H9 (cell line): ENCODE measurements around the gene POLE2. TPM values are rescaled to one million over a fixed set of nuclear protein-coding genes. Genes with fewer than 3 reads are reported as not detected.

Experiments used
- DNase-seq: peaks from one replicate; pipeline ENCODE4 v3.0.0-alpha.2; 2017
- H2AFZ ChIP-seq: one replicate; pipeline ENCODE4 v1.6.1; 2013; ENCODE audit warnings: mild to moderate bottlenecking, low read length, control low read depth, moderate library complexity
- H2AK5ac ChIP-seq: 2 replicates; pipeline ENCODE4 v1.6.1; 2013; ENCODE audit warnings: low read length, control low read depth, mixed read lengths; ENCODE audit not compliant: insufficient read length
- H2BK120ac ChIP-seq: one replicate; pipeline ENCODE4 v1.6.1; 2013; ENCODE audit warnings: low read depth, mild to moderate bottlenecking, low read length, control low read depth, inconsistent platforms; ENCODE audit not compliant: poor library complexity, severe bottlenecking
- H2BK12ac ChIP-seq: 2 replicates; pipeline ENCODE4 v1.6.1; 2013; ENCODE audit warnings: low read length, control low read depth, mixed read lengths, low read depth; ENCODE audit not compliant: insufficient read length
- H2BK15ac ChIP-seq: 2 replicates; pipeline ENCODE4 v1.6.1; 2013; ENCODE audit warnings: low read depth, low read length, control low read depth
- H2BK20ac ChIP-seq: one replicate; pipeline ENCODE4 v1.6.1; 2013; ENCODE audit warnings: low read depth, mild to moderate bottlenecking, low read length, control low read depth, inconsistent platforms; ENCODE audit not compliant: poor library complexity, severe bottlenecking
- H2BK5ac ChIP-seq: 2 replicates; pipeline ENCODE4 v1.6.1; 2013; ENCODE audit warnings: low read length, control low read depth, mixed read lengths; ENCODE audit not compliant: insufficient read length
- H3K14ac ChIP-seq: 2 replicates; pipeline ENCODE4 v1.6.1; 2013; ENCODE audit warnings: low read length, control low read depth; ENCODE audit not compliant: insufficient read depth
- H3K18ac ChIP-seq: 2 replicates; pipeline ENCODE4 v1.6.1; 2013; ENCODE audit warnings: low read depth, mild to moderate bottlenecking, mixed read lengths, low read length, control low read depth; ENCODE audit not compliant: insufficient read length
- H3K23ac ChIP-seq: 2 replicates; pipeline ENCODE4 v1.6.1; 2013; ENCODE audit warnings: low read length, control low read depth, mixed read lengths, low read depth; ENCODE audit not compliant: insufficient read length
- H3K23me2 ChIP-seq: 2 replicates; pipeline ENCODE4 v1.6.1; 2013; ENCODE audit warnings: low read depth, mild to moderate bottlenecking, mixed read lengths, low read length, control low read depth; ENCODE audit not compliant: insufficient read length, poor library complexity, severe bottlenecking
- H3K27ac ChIP-seq: 2 replicates; pipeline ENCODE4 v1.5.1; 2013; ENCODE audit warnings: low read length, control low read depth, mixed read lengths, low read depth; ENCODE audit not compliant: insufficient read length
- H3K27me3 ChIP-seq: 2 replicates; pipeline ENCODE4 v1.6.1; 2013; ENCODE audit warnings: low read length, control low read depth, inconsistent platforms; ENCODE audit not compliant: insufficient read depth
- H3K4ac ChIP-seq: 2 replicates; pipeline ENCODE4 v1.6.1; 2013; ENCODE audit warnings: low read depth, mild to moderate bottlenecking, control low read depth, inconsistent platforms, low read length, moderate library complexity
- H3K4me1 ChIP-seq: 2 replicates; pipeline ENCODE4 v1.6.1; 2013; ENCODE audit warnings: low read length, control low read depth, inconsistent platforms; ENCODE audit not compliant: insufficient read depth
- H3K4me2 ChIP-seq: 2 replicates; pipeline ENCODE4 v1.6.1; 2013; ENCODE audit warnings: low read length, control low read depth, mixed read lengths; ENCODE audit not compliant: insufficient read length, insufficient read depth
- H3K56ac ChIP-seq: 2 replicates; pipeline ENCODE4 v1.6.1; 2013; ENCODE audit warnings: low read depth, mild to moderate bottlenecking, mixed read lengths, low read length, control low read depth; ENCODE audit not compliant: insufficient read length
- H3K79me1 ChIP-seq: 2 replicates; pipeline ENCODE4 v1.6.1; 2013; ENCODE audit warnings: low read depth, mild to moderate bottlenecking, moderate library complexity, low read length, control low read depth, inconsistent platforms; ENCODE audit not compliant: insufficient read depth, poor library complexity, severe bottlenecking
- H3K79me2 ChIP-seq: 2 replicates; pipeline ENCODE4 v1.6.1; 2013; ENCODE audit warnings: low read length, control low read depth, inconsistent platforms; ENCODE audit not compliant: insufficient read depth
- H3K9ac ChIP-seq: 2 replicates; pipeline ENCODE4 v1.6.1; 2013; ENCODE audit warnings: low read length, control low read depth, mixed read lengths; ENCODE audit not compliant: insufficient read length; ENCODE audit errors: extremely low read depth
- H3K9me3 ChIP-seq: one replicate; pipeline ENCODE4 v1.6.1; 2013; ENCODE audit warnings: low read depth, low read length, inconsistent platforms; ENCODE audit not compliant: control insufficient read depth
- H3T11ph ChIP-seq: one replicate; pipeline ENCODE4 v1.6.1; 2013; ENCODE audit warnings: mild to moderate bottlenecking, low read length, control low read depth, inconsistent platforms
- H4K20me1 ChIP-seq: one replicate; pipeline ENCODE4 v1.6.1; 2013; ENCODE audit not compliant: control insufficient read depth, insufficient read length, insufficient read depth
- H4K5ac ChIP-seq: 2 replicates; pipeline ENCODE4 v1.6.1; 2013; ENCODE audit warnings: low read depth, mild to moderate bottlenecking, mixed read lengths, low read length, control low read depth; ENCODE audit not compliant: insufficient read length
- H4K8ac ChIP-seq: replicated peaks from 2 replicates; pipeline ENCODE4 v1.6.1; 2013; ENCODE audit warnings: low read length, control low read depth, mixed read lengths, low read depth; ENCODE audit not compliant: insufficient read length
- H4K91ac ChIP-seq: 2 replicates; pipeline ENCODE4 v1.6.1; 2013; ENCODE audit warnings: low read depth, mild to moderate bottlenecking, moderate library complexity, mixed read lengths, low read length, control low read depth; ENCODE audit not compliant: insufficient read length
- H3K27ac Mint-ChIP-seq, 3 experiments: 2 replicates in 2 of 3; 3 replicates in 1 of 3; pipeline ENCODE4 v1.8.0; 2020 to 2021; ENCODE audit warnings: mixed read lengths in 3 of 3, mild to moderate bottlenecking in 1 of 3, moderate library complexity in 1 of 3
- H3K27me3 Mint-ChIP-seq: 2 replicates; pipeline ENCODE4 v1.8.0; 2021; ENCODE audit warnings: low read depth, mild to moderate bottlenecking, moderate library complexity, mixed read lengths
- H3K36me3 Mint-ChIP-seq, 3 experiments: 2 replicates in 2 of 3; 3 replicates in 1 of 3; pipeline ENCODE4 v1.8.0; 2020 to 2021; ENCODE audit warnings: low read depth in 3 of 3, mixed read lengths in 3 of 3; ENCODE audit not compliant: insufficient read depth in 1 of 3
- H3K4me1 Mint-ChIP-seq, 2 experiments: 2 replicates each; pipeline ENCODE4 v1.8.0; 2020; ENCODE audit warnings: mixed read lengths in 2 of 2
- H3K4me3 Mint-ChIP-seq, 2 experiments: 2 replicates in 1 of 2; 3 replicates in 1 of 2; pipeline ENCODE4 v1.8.0; 2020 to 2021; ENCODE audit warnings: mild to moderate bottlenecking in 2 of 2, mixed read lengths in 2 of 2, moderate library complexity in 1 of 2
- H3K9me3 Mint-ChIP-seq, 2 experiments: 2 replicates in 1 of 2; 3 replicates in 1 of 2; pipeline ENCODE4 v1.8.0; 2020; ENCODE audit warnings: mild to moderate bottlenecking in 2 of 2, mixed read lengths in 2 of 2, moderate library complexity in 1 of 2
- WGBS: extraction: QIAGEN DNeasy Blood & Tissue Kit; methylation state at CpG from one replicate; pipeline ENCODE4 v1.1.7; 2013; ENCODE audit warnings: missing lambda C conversion rate, low lambda C conversion rate, mixed read lengths; ENCODE audit not compliant: insufficient read length; ENCODE audit errors: extremely low coverage; 5-methylcytosine and 5-hydroxymethylcytosine counted together
- total RNA-seq: library from RNA; stranded (reverse); gene quantifications from 2 replicates; pipeline ENCODE4 v1.2.1, GENCODE V29; 2021
- TF ChIP-seq, protein P1 (sequence below): fragments of 200-600 bp; sonication (generic); conservative IDR thresholded peaks from 3 replicates; pipeline ENCODE4 v1.8.0; 2021; ENCODE audit warnings: antibody characterized with exemption, mild to moderate bottlenecking

POLE2 gene
- total RNA-seq, 1 experiment from 2014 or later, result 25.7 TPM

DNA sequence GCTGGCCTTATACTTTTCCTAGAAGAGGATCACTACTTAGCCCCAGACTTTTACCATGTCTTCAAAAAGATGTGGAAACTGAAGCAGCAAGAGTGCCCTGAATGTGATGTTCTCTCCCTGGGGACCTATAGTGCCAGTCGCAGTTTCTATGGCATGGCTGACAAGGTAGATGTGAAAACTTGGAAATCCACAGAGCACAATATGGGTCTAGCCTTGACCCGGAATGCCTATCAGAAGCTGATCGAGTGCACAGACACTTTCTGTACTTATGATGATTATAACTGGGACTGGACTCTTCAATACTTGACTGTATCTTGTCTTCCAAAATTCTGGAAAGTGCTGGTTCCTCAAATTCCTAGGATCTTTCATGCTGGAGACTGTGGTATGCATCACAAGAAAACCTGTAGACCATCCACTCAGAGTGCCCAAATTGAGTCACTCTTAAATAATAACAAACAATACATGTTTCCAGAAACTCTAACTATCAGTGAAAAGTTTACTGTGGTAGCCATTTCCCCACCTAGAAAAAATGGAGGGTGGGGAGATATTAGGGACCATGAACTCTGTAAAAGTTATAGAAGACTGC lies 65.9 kb downstream of the POLE2 start:
- no peak for DNase-seq
- H2BK120ac ChIP-seq, result no peak overlapping the region
- no peak overlapping the region for H4K91ac ChIP-seq
- Mint-ChIP-seq H3K4me3 (peak overlapping the region; percentile 99), H3K4me1 (peaks cover 20 to 23% of the 10 kb centered on the region in 2 experiments), H3K36me3 (peaks cover 12 to 45% (median 21%) of the 10 kb centered on the region in 3 experiments), H3K27ac (no peak overlapping the region), H3K9me3 (no peaks in the 10 kb centered on the region; a peak in 1 of 5 replicates), H3K27me3 (no peaks in the 10 kb centered on the region)
- H3T11ph ChIP-seq, result no peak overlapping the region
- TF ChIP-seq, protein P1, sequence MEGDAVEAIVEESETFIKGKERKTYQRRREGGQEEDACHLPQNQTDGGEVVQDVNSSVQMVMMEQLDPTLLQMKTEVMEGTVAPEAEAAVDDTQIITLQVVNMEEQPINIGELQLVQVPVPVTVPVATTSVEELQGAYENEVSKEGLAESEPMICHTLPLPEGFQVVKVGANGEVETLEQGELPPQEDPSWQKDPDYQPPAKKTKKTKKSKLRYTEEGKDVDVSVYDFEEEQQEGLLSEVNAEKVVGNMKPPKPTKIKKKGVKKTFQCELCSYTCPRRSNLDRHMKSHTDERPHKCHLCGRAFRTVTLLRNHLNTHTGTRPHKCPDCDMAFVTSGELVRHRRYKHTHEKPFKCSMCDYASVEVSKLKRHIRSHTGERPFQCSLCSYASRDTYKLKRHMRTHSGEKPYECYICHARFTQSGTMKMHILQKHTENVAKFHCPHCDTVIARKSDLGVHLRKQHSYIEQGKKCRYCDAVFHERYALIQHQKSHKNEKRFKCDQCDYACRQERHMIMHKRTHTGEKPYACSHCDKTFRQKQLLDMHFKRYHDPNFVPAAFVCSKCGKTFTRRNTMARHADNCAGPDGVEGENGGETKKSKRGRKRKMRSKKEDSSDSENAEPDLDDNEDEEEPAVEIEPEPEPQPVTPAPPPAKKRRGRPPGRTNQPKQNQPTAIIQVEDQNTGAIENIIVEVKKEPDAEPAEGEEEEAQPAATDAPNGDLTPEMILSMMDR, result no peak
- no peak overlapping the region for H2BK15ac ChIP-seq
- H3K4ac ChIP-seq, result no peak overlapping the region
- H3K9me3 ChIP-seq, result no peaks in the 10 kb centered on the region
- no peaks in the 10 kb centered on the region for H3K79me1 ChIP-seq
- H4K8ac ChIP-seq, result no peak overlapping the region
- H4K5ac ChIP-seq, result no peak overlapping the region
- H2AK5ac ChIP-seq, result no peak overlapping the region
- no peak overlapping the region for H2BK12ac ChIP-seq
- peak overlapping the region; percentile 95 for H3K4me2 ChIP-seq
- no peak overlapping the region for H3K23ac ChIP-seq
- H3K79me2 ChIP-seq, result peaks cover 12% of the 10 kb centered on the region; the same call in 1 of the 2 replicates
- H3K56ac ChIP-seq, result no peak overlapping the region
- WGBS, result no CpG with 5 or more reads among the region's 3 CpGs
- no peak overlapping the region for H2BK20ac ChIP-seq
- no peaks in the 10 kb centered on the region for H4K20me1 ChIP-seq
- H2AFZ ChIP-seq, result no peak overlapping the region
- H3K9ac ChIP-seq, result peak overlapping the region; percentile 35
- H2BK5ac ChIP-seq, result no peak overlapping the region
- H3K14ac ChIP-seq, result no peak overlapping the region
- H3K27ac ChIP-seq, result no peak overlapping the region
- no peaks in the 10 kb centered on the region for H3K27me3 ChIP-seq
- peaks cover 4% of the 10 kb centered on the region; the same call in 1 of the 2 replicates for H3K4me1 ChIP-seq
- no peak overlapping the region for H3K18ac ChIP-seq
- peaks cover 12% of the 10 kb centered on the region for H3K23me2 ChIP-seq
